ENCODE data around the gene NCR1.
"Not testable (repeated sequence)": the region's sequence is repeated elsewhere in the genome, so short reads cannot be mapped to it uniquely, and the experiment has no call there.

The NCR1 gene

DNA sequence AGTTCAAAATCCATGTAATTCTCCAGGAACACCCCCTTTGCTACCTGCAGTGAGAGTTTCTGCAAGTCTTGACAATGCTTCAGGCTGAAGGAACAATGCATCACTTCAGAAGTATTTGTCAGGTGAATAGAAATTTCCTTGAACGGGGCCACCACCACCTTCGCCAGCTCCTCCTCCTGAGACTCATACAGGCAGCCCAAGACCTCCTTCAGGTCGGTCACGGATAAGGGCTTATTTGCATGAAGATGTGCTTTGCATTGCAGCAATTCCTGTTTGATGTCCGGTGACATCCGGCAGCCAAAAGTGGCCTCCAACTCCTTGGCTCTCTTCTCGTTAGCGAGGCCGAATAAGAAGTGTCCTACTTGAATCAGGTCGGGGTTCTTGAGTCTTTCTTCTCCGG lies 33.0 kb downstream of the NCR1 start:
- H3K4me3 ChIP-seq (ENCODE audit: low read depth, low read length) = no peak overlapping the region
- no peak for DNase-seq (ENCODE audit: low read depth)
- TF ChIP-seq, protein P1, sequence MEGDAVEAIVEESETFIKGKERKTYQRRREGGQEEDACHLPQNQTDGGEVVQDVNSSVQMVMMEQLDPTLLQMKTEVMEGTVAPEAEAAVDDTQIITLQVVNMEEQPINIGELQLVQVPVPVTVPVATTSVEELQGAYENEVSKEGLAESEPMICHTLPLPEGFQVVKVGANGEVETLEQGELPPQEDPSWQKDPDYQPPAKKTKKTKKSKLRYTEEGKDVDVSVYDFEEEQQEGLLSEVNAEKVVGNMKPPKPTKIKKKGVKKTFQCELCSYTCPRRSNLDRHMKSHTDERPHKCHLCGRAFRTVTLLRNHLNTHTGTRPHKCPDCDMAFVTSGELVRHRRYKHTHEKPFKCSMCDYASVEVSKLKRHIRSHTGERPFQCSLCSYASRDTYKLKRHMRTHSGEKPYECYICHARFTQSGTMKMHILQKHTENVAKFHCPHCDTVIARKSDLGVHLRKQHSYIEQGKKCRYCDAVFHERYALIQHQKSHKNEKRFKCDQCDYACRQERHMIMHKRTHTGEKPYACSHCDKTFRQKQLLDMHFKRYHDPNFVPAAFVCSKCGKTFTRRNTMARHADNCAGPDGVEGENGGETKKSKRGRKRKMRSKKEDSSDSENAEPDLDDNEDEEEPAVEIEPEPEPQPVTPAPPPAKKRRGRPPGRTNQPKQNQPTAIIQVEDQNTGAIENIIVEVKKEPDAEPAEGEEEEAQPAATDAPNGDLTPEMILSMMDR (IDR thresholded peaks at IDR 0.05; ENCODE audit: low read depth, low read length, missing control alignments) = no peak
- in situ Hi-C loops (cut with HindIII; ENCODE audit: low sequenced_read_pairs) = no loop called here

DNA sequence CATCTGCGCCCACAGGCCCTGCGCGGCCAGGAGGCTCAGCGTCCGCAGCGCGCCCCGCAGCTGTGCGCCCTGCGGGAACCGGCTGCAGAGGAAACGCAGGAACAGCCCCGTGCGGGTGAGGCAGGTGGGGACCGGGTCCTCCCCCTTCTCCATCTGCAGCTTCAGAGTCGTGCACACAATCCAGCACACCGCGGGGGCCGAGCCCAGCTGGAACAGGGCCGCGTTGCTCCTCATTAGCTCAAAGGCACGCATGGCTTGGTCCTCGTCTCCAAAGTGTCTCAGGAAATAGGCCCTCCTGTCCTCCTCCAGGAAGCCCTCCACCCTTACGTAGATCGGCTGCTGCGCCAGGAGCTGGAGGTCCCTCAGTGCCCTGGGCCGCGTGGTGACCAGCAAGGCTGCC lies 33.6 kb downstream of the NCR1 start:
- in situ Hi-C loops (cut with HindIII; ENCODE audit: low sequenced_read_pairs); H3K4me3 ChIP-seq (ENCODE audit: low read depth, low read length); DNase-seq (ENCODE audit: low read depth): not testable (repeated sequence)

DNA sequence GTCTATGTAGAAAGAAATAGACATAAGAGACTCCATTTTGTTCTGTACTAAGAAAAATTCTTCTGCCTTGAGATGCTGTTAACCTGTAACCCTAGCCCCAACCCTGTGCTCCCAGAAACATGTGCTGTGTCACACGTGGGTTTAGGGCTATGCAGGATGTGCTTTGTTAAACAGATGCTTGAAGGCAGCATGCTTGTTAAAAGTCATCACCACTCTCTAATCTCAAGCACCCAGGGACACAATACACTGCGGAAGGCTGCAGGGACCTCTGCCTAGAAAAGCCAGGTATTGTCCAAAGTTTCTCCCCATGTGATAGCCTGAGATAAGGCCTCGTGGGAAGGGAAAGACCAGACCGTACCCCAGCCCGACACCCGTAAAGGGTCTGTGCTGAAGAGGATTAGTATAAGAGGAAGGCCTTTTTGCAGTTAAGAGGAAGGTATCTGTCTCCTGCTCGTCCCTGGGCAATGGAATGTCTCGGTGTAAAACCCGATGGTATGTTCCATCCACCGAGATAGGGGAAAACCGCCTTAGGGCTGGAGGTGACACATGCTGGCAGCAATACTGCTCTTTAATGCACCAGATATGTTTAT lies 37.9 kb downstream of the NCR1 start:
- DNase-seq (ENCODE audit: low read depth); in situ Hi-C loops (cut with HindIII; ENCODE audit: low sequenced_read_pairs): not testable (repeated sequence)

DNA sequence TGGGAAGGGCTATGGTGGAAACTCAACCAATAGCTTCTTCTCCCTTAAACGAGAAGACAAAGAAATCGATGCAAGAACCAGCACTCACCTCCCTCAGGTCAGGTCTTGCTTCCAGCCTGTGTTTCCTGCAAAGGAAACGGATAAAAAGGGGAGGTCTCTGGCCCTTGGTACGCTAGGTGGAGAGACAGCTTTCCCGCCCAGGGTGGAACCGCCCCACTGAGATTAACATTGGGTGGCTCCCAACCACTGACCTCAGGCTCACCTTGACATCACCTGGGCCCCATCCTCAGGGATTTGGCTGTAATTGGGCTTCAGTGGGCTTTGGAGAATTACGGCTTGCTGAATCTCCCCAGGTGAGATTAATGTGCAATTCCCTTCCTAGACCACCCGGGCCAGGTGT lies 41.4 kb downstream of the NCR1 start, which contains the start of gene NLRP7:
NLRP7 (minus strand) TSS at position 150 of the 400 bp plus-strand sequence.
- in situ Hi-C loops (cut with HindIII; ENCODE audit: low sequenced_read_pairs) = no loop called here
- DNase-seq (ENCODE audit: low read depth) = no peak
- TF ChIP-seq, protein P1 (IDR thresholded peaks at IDR 0.05; ENCODE audit: low read depth, low read length, missing control alignments) = no peak
- H3K4me3 ChIP-seq (ENCODE audit: low read depth, low read length) = no peak within 1 kb of the TSS

More for the DNA sequence above, 37.9 kb downstream of the NCR1 start:
- not testable (repeated sequence) for H3K4me3 ChIP-seq (ENCODE audit: low read depth, low read length)

DNA sequence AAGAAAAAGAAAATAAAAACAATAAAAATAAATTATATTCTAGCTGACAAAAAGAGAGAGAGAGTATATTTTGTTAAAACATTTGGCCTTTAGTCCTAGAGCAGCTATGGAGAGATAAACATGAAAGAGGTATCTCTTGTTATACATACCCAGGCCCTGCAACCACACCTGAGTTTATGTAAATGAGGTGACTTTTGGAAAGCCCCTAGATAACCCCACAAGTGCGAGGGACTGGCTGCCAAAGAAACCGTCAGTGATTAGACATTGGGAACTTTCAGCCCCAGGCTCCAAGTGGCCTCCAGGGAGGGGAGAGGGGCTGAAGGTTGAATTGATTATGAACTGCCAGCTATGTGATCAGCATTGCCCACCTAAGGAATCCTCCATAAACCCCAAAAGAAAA lies 43.5 kb downstream of the NCR1 start:
- TF ChIP-seq, protein P1 (IDR thresholded peaks at IDR 0.05; ENCODE audit: low read depth, low read length, missing control alignments) = no peak
- H3K4me3 ChIP-seq (ENCODE audit: low read depth, low read length) = no peak overlapping the region
- DNase-seq (ENCODE audit: low read depth) = no peak
- in situ Hi-C loops (cut with HindIII; ENCODE audit: low sequenced_read_pairs) = no loop called here

DNA sequence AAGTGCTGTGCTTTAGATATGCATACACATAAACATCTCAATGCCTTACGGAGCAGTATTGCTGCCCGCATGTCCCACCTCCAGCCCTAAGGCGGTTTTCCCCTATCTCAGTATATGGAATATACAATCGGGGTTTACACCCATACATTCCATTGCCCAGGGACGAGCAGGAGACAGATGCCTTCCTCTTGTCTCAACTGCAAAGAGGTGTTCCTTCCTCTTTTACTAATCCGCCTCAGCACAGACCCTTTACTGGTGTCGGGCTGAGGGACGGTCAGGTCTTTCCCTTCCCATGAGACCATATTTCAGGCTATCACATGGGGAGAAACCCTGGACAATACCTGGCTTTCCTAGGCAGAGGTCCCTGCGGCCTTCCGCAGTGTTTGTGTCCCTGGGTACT lies 44.6 kb downstream of the NCR1 start:
- H3K4me3 ChIP-seq (ENCODE audit: low read depth, low read length); in situ Hi-C loops (cut with HindIII; ENCODE audit: low sequenced_read_pairs); DNase-seq (ENCODE audit: low read depth): not testable (repeated sequence)

DNA sequence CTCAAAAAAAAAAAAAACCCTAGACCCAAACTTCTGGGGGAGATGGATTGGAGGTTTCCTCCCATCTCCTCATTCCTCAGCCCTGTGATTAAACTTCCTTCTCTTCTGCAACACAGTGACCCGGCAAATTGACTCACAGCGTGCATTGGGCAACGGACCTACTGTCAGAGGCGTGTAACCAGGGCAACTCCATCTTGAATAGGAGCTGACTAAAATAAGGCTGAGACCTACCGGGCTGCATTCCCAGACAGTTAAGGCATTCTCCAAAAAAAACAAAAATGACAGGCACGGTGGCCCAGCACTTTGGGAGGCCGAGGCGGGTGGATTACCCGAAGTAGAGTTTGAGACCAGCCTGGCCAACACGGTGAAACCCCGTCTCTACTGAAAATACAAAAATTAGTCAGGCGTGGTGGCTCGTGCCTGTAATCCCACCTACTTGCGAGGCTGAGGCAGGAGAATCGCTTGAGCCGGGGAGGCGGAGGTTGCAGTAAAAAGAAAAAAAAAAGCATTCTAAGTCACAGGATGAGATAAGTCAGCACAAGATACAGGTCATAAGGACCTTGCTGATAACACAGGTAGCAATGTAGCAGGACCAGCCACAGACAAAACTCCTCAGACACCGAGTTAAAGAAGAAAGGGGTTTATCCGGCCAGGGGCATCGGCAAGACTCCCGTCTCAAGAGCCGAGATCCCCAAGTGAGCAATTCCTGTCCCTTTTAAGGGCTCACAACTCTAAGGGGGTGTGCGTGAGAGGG lies 46.8 kb downstream of the NCR1 start:
- in situ Hi-C loops (cut with HindIII; ENCODE audit: low sequenced_read_pairs) = no loop called here
- peak; percentile 22 for DNase-seq (ENCODE audit: low read depth)
- no peak overlapping the region for H3K4me3 ChIP-seq (ENCODE audit: low read depth, low read length)
- TF ChIP-seq, protein P1 (IDR thresholded peaks at IDR 0.05; ENCODE audit: low read depth, low read length, missing control alignments) = no peak

DNA sequence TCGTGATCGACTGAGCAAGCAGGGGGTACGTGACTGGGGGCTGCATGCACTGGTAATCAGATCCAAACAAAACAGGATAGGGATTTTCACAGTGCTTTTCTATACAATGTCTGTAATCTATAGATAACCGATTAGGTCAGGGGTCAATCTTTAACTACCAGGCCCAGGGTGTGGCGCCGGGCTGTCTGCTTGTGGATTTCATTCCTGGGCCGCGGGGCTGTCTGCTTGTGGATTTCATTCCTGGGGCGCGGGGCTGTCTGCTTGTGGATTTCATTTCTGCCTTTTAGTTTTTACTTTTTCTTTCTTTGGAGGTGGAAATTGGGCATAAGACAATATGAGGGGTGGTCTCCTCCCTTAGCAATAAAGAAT lies 47.4 kb downstream of the NCR1 start:
- DNase-seq (ENCODE audit: low read depth); in situ Hi-C loops (cut with HindIII; ENCODE audit: low sequenced_read_pairs); H3K4me3 ChIP-seq (ENCODE audit: low read depth, low read length): not testable (repeated sequence)
